ENCODE results near the gene MPP1. TPM values are rescaled to one million over a fixed set of nuclear protein-coding genes. Genes with fewer than 3 reads are reported as not detected.

MPP1 gene
- total RNA-seq, 1 experiment from 2014 or later: 1.3 TPM

- CTCF ChIA-PET: interaction anchor here (1.0 kb wide), 1 partner anchor 18 kb away, joined by 3 read pairs; no protein-coding TSS in a partner anchor
- intact Hi-C loops (cut with micrococcal nuclease; ENCODE audit: unreplicated experiment): no loop called here
- H3K36me3 Mint-ChIP-seq (ENCODE audit: insufficient read depth, unreplicated experiment): no peaks in the 10 kb centered on the region
- no peak overlapping the region for H3K27ac Mint-ChIP-seq (ENCODE audit: unreplicated experiment)
- H3K4me3 Mint-ChIP-seq (ENCODE audit: low read depth, unreplicated experiment): no peak overlapping the region
- no peaks in the 10 kb centered on the region for H3K9me3 Mint-ChIP-seq (ENCODE audit: low read depth, unreplicated experiment)
- TF ChIP-seq, protein P1, sequence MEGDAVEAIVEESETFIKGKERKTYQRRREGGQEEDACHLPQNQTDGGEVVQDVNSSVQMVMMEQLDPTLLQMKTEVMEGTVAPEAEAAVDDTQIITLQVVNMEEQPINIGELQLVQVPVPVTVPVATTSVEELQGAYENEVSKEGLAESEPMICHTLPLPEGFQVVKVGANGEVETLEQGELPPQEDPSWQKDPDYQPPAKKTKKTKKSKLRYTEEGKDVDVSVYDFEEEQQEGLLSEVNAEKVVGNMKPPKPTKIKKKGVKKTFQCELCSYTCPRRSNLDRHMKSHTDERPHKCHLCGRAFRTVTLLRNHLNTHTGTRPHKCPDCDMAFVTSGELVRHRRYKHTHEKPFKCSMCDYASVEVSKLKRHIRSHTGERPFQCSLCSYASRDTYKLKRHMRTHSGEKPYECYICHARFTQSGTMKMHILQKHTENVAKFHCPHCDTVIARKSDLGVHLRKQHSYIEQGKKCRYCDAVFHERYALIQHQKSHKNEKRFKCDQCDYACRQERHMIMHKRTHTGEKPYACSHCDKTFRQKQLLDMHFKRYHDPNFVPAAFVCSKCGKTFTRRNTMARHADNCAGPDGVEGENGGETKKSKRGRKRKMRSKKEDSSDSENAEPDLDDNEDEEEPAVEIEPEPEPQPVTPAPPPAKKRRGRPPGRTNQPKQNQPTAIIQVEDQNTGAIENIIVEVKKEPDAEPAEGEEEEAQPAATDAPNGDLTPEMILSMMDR (IDR thresholded peaks at IDR 0.05; ENCODE audit: unreplicated experiment): no peak
- no peak for DNase-seq
- no TSS peak for BruUV-seq (replicated peaks)
- peaks cover 33% of the 10 kb centered on the region for H3K27me3 Mint-ChIP-seq (ENCODE audit: unreplicated experiment)
- peaks cover 18% of the 10 kb centered on the region for H3K4me1 Mint-ChIP-seq (ENCODE audit: low read depth, unreplicated experiment)
These were observed 74.9 kb downstream of the MPP1 start for GRCh38 chrX:154730253-154730891.

DNA sequence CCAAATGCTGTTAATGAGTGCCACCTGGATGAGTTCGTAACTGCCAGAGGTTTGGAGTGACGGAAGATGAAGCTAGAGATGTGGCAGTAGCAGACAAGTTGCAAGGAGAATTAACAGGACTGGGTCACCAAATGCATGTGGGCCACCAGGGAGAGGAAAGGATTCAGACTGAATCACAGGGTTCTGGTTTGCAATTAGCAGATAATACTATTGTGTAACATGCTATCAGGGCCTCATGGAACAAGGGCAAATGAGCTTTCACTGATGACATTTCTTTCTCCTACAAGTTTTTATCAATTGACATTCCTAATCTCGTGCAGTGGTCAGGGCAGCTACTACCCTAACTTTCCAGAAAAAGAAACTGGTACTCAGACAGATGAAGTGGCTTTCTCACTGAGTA lies 75.8 kb downstream of the MPP1 start:
- intact Hi-C loops (cut with micrococcal nuclease; ENCODE audit: unreplicated experiment): no loop called here
- no peaks in the 10 kb centered on the region for H3K9me3 Mint-ChIP-seq (ENCODE audit: low read depth, unreplicated experiment)
- H3K4me1 Mint-ChIP-seq (ENCODE audit: low read depth, unreplicated experiment): peaks cover 18% of the 10 kb centered on the region
- peaks cover 28% of the 10 kb centered on the region for H3K27me3 Mint-ChIP-seq (ENCODE audit: unreplicated experiment)
- no peak overlapping the region for H3K27ac Mint-ChIP-seq (ENCODE audit: unreplicated experiment)
- CTCF ChIA-PET: no interaction called here
- DNase-seq: no peak
- TF ChIP-seq, protein P1 (IDR thresholded peaks at IDR 0.05; ENCODE audit: unreplicated experiment): no peak
- BruUV-seq (replicated peaks): no TSS peak
- no peak overlapping the region for H3K4me3 Mint-ChIP-seq (ENCODE audit: low read depth, unreplicated experiment)
- no peaks in the 10 kb centered on the region for H3K36me3 Mint-ChIP-seq (ENCODE audit: insufficient read depth, unreplicated experiment)

Other genes with a start within 250 kb of the MPP1 start
- gene CTAG1A, start 220.4 kb downstream of the MPP1 start, total RNA-seq (2022): not detected in 2 replicates
- gene CTAG1B, start 186.2 kb downstream of the MPP1 start, total RNA-seq (2022): not detected in 2 replicates
- gene CTAG2, start 151.9 kb downstream of the MPP1 start, total RNA-seq (2022): not detected in 2 replicates
- gene GAB3, start 54.4 kb downstream of the MPP1 start, total RNA-seq (2022): not detected in 2 replicates
- 112 and 120 TPM in 2 replicates for gene DKC1, start 42.6 kb downstream of the MPP1 start, total RNA-seq (2022)
- not detected in 2 replicates for gene SMIM9, start 29.2 kb upstream of the MPP1 start, total RNA-seq (2022)
- gene F8A1, start 80.9 kb upstream of the MPP1 start, total RNA-seq (2022): 20.8 and 24.4 TPM in 2 replicates
- gene F8, start 217.2 kb upstream of the MPP1 start, total RNA-seq (2022): 1.6 and 2.2 TPM in 2 replicates
- gene FUNDC2, start 221.4 kb upstream of the MPP1 start, total RNA-seq (2022): 33.5 and 45.4 TPM in 2 replicates